MCF 10A (cell line): Measurements from ENCODE around the gene SAE1. TPM values are rescaled to one million over a fixed set of nuclear protein-coding genes. Genes with fewer than 3 reads are reported as not detected.

Experiments used
- BruUV-seq: library from RNA; stranded (reverse); fragments of 400-500 nt; replicated peaks from 2 replicates; lab custom pipeline; 2021; lab: Mats Ljungman, UMichigan
- CTCF ChIA-PET: fragments of 300-600 bp; sonication (Branson Sonifier 250); formaldehyde crosslinking; extraction: SDS; loops from one replicate; lab custom pipeline; 2021; ENCODE audit warnings: antibody characterized with exemption, inconsistent platforms; lab: Yijun Ruan, JAX
- POLR2A ChIA-PET: fragments of 300-600, 350-650 bp; sonication (Branson Sonifier 250); formaldehyde crosslinking; extraction: SDS; loops from one replicate; lab custom pipeline; 2020; ENCODE audit warnings: antibody characterized with exemption, inconsistent platforms; lab: Yijun Ruan, JAX
- DNase-seq: peaks from one replicate; pipeline ENCODE4 v3.0.0-alpha.2; 2018; ENCODE audit not compliant: unreplicated experiment
- H3K27ac Mint-ChIP-seq: one replicate; pipeline ENCODE4 v1.8.0; 2022; ENCODE audit warnings: mild to moderate bottlenecking, low read depth, mixed read lengths; ENCODE audit not compliant: unreplicated experiment
- H3K27me3 Mint-ChIP-seq: one replicate; pipeline ENCODE4 v1.8.0; 2022; ENCODE audit warnings: mixed read lengths; ENCODE audit not compliant: insufficient read depth, unreplicated experiment
- H3K36me3 Mint-ChIP-seq: one replicate; pipeline ENCODE4 v1.8.0; 2022; ENCODE audit warnings: mild to moderate bottlenecking, moderate library complexity, mixed read lengths; ENCODE audit not compliant: insufficient read depth, unreplicated experiment
- H3K4me1 Mint-ChIP-seq: one replicate; pipeline ENCODE4 v1.8.0; 2022; ENCODE audit warnings: mixed read lengths; ENCODE audit not compliant: insufficient read depth, unreplicated experiment
- H3K4me3 Mint-ChIP-seq: one replicate; pipeline ENCODE4 v1.8.0; 2022; ENCODE audit warnings: mild to moderate bottlenecking, moderate library complexity, mixed read lengths; ENCODE audit not compliant: unreplicated experiment
- H3K9me3 Mint-ChIP-seq: one replicate; pipeline ENCODE4 v1.8.0; 2022; ENCODE audit warnings: mixed read lengths; ENCODE audit not compliant: unreplicated experiment
- intact Hi-C: fragments of 100-400 bp; cut with micrococcal nuclease; formaldehyde crosslinking; loops from 2 replicates; pipeline ENCODE4 v1.14.1; 2022
- total RNA-seq: library from RNA; stranded (reverse); gene quantifications from 2 replicates; pipeline ENCODE4 v1.2.3, GENCODE V29; 2022
- TF ChIP-seq, protein P1 (sequence below): fragments of 200-600 bp; IDR thresholded peaks from one replicate; pipeline ENCODE4 v1.8.0; 2022; ENCODE audit warnings: antibody characterized with exemption, mild to moderate bottlenecking; ENCODE audit not compliant: unreplicated experiment

SAE1 gene
- total RNA-seq, 1 experiment from 2014 or later, result 81.7 TPM

DNA sequence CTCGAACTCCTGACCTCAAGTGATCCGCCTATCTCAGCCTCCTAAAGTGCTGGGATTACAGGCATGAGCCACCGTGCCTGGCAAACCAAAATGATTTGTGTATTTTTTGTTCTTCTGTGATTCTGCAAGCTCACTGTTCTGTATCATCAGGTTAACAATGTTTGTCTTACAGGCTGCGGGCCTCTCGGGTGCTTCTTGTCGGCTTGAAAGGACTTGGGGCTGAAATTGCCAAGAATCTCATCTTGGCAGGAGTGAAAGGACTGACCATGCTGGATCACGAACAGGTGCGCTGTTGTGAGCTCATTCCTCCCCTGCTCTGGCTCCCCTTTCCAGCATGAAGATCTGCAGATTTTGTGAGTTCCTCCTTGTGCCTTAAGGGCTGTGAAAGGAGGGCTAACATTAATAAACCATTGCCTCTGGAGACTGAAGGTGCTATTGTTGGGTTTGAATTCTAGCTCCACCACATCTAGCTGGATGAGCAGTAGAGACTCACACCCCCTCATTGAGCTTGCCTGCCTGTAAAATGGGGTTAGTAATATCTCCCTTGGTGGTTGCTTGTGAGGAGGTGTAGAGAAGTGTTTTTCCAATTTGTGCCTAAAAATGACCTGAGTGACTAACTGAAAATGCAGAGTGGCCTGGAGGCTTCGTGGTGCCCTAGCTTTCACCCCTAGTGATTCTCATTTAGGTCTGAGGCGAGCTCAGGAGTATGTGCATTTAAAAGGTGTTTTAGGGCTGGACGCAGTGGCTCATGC lies 12.9 kb downstream of the SAE1 start:
- ChIA-PET POLR2A (interaction anchor here (1.4 kb wide), 1 partner anchor 12 kb away, joined by 6 read pairs; no protein-coding TSS in a partner anchor), CTCF (interaction anchor here (0.7 to 2.6 kb wide), 5 partner anchors 15 to 528 kb away, joined by 3 to 11 read pairs (median 3); no protein-coding TSS in a partner anchor)
- Mint-ChIP-seq H3K36me3 (peaks cover 45% of the 10 kb centered on the region), H3K4me1 (peaks cover 16% of the 10 kb centered on the region), H3K9me3 (no peaks in the 10 kb centered on the region), H3K27ac (peak overlapping the region; percentile 12), H3K4me3 (no peak overlapping the region), H3K27me3 (no peaks in the 10 kb centered on the region)
- TF ChIP-seq, protein P1, sequence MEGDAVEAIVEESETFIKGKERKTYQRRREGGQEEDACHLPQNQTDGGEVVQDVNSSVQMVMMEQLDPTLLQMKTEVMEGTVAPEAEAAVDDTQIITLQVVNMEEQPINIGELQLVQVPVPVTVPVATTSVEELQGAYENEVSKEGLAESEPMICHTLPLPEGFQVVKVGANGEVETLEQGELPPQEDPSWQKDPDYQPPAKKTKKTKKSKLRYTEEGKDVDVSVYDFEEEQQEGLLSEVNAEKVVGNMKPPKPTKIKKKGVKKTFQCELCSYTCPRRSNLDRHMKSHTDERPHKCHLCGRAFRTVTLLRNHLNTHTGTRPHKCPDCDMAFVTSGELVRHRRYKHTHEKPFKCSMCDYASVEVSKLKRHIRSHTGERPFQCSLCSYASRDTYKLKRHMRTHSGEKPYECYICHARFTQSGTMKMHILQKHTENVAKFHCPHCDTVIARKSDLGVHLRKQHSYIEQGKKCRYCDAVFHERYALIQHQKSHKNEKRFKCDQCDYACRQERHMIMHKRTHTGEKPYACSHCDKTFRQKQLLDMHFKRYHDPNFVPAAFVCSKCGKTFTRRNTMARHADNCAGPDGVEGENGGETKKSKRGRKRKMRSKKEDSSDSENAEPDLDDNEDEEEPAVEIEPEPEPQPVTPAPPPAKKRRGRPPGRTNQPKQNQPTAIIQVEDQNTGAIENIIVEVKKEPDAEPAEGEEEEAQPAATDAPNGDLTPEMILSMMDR, result no peak
- no peak for DNase-seq
- intact Hi-C loops, result no loop called here
- BruUV-seq, result no TSS peak

DNA sequence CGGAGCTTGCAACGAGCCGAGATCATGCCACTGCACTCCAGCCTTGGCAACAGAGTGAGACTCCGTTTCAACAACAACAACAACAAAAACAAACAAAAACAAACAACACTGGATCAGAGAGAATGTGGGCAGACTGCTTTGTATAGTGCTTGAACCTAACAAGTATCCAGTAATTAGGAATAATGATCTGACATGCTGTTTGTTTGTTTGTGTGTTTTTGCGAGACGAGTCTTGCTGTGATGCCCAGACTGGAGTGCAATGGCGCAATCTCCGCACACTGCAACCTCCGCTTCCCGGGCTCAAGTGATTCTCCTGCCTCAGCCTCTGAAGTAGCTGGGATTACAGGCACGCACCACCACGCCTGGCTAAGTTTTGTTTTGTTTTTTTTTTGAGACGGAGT lies 14.0 kb downstream of the SAE1 start:
- Mint-ChIP-seq H3K4me1 (peaks cover 16% of the 10 kb centered on the region), H3K36me3 (peaks cover 49% of the 10 kb centered on the region), H3K9me3 (no peaks in the 10 kb centered on the region), H3K4me3 (no peak overlapping the region), H3K27ac (no peak overlapping the region), H3K27me3 (no peaks in the 10 kb centered on the region)
- intact Hi-C loops, result no loop called here
- ChIA-PET CTCF (interaction anchor here (2.6 kb wide), 1 partner anchor 103 kb away, joined by 11 read pairs; no protein-coding TSS in a partner anchor), POLR2A (interaction anchor here (1.4 to 1.7 kb wide), 2 partner anchors 13 to 14 kb away, joined by 6 to 10 read pairs; partner anchors contain the start of gene SAE1)
- DNase-seq, result no peak
- BruUV-seq, result no TSS peak
- TF ChIP-seq, protein P1, result no peak

DNA sequence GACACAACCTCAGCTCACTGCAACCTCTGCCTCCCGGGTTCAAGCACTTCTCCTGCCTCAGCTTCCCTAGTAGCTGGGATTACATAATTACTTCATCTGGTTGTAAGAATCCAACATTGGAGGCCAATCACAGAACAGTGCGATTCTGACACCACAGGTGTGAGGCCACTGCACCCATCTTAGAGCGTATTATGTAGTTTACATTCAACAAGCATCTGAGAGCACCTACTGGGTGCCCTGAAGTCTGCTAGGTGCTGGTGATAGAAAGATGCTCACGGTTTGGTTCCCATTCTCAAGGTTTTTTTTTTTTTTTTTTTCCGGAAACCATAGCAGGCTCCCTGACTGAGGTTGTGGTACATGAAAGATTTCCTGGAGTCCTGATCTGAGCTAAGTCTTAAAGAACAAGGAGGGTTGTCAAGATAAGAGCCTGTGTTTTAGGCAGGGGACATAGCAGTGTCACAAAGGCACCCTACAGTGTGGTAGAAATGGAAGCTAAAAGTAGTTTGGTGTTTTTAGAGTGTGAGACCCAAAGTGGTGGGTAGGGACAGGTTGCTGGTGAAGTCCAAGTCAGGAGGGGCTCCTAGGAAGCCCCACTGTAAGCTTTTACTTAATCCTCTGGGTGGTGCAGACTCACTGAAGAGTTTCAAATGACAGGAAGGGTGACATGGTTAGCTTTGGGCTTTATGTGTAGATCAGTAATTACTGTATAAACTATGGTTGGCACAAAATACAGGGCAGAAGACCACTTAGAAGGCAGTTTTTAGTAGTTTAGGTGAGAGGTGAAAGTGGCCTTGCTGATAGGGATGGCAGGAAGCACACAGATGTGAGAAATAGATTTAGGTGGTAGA lies 15.2 kb downstream of the SAE1 start:
- TF ChIP-seq, protein P1, result no peak
- POLR2A ChIA-PET, result interaction anchor here (0.7 to 1.7 kb wide), 3 partner anchors 13 to 33 kb away, joined by 3 to 10 read pairs (median 3); partner anchors contain the start of genes SAE1 and ZC3H4
- H3K4me3 Mint-ChIP-seq, result no peak overlapping the region
- no peaks in the 10 kb centered on the region for H3K9me3 Mint-ChIP-seq
- DNase-seq, result no peak
- intact Hi-C loops, result no loop called here
- H3K36me3 Mint-ChIP-seq, result peaks cover 59% of the 10 kb centered on the region
- BruUV-seq, result no TSS peak
- H3K27ac Mint-ChIP-seq, result peak overlapping the region; percentile 32
- CTCF ChIA-PET, result interaction anchor here (0.7 to 2.6 kb wide), 7 partner anchors 9 to 133 kb away, joined by 3 to 11 read pairs (median 5); partner anchors contain the start of gene SAE1
- H3K27me3 Mint-ChIP-seq, result no peaks in the 10 kb centered on the region
- H3K4me1 Mint-ChIP-seq, result peaks cover 16% of the 10 kb centered on the region
